ENCODE data around the gene ECT2L.

Gene ECT2L

GRCh38 chr6:138805016-138805765 lies 9.3 kb downstream of the ECT2L start:
- Histone ChIP-seq H3K4me3 (ENCODE audit: low read depth in 1 of 2, low read length in 2 of 2) (no peak overlapping the region), H3K9me3 (ENCODE audit: control insufficient read depth in 1 of 2, low read length in 2 of 2) (no peaks in the 10 kb centered on the region), H3K27me3 (ENCODE audit: control insufficient read depth in 1 of 2, insufficient read depth in 2 of 2, low read length in 2 of 2) (no peaks in the 10 kb centered on the region), H3K27ac (ENCODE audit: low read depth, low read length) (no peak overlapping the region), H3K4me1 (ENCODE audit: control insufficient read depth in 1 of 2, insufficient read depth in 2 of 2, low read length in 2 of 2) (no peaks in the 10 kb centered on the region), H3K36me3 (ENCODE audit: control insufficient read depth in 1 of 2, insufficient read depth in 2 of 2, low read length in 2 of 2) (no peaks in the 10 kb centered on the region), H3K9ac (ENCODE audit: low read depth in 1 of 2, low read length in 2 of 2) (no peak overlapping the region)

GRCh38 chr6:138806889-138807288 lies 11.0 kb downstream of the ECT2L start:
- Histone ChIP-seq H3K4me1 (ENCODE audit: control insufficient read depth in 1 of 2, insufficient read depth in 2 of 2, low read length in 2 of 2) (no peaks in the 10 kb centered on the region), H3K4me3 (ENCODE audit: low read depth in 1 of 2, low read length in 2 of 2) (no peak overlapping the region), H3K27me3 (ENCODE audit: control insufficient read depth in 1 of 2, insufficient read depth in 2 of 2, low read length in 2 of 2) (no peaks in the 10 kb centered on the region), H3K9ac (ENCODE audit: low read depth in 1 of 2, low read length in 2 of 2) (no peak overlapping the region), H3K27ac (ENCODE audit: low read depth, low read length) (no peak overlapping the region), H3K9me3 (ENCODE audit: control insufficient read depth in 1 of 2, low read length in 2 of 2) (no peaks in the 10 kb centered on the region), H3K36me3 (ENCODE audit: control insufficient read depth in 1 of 2, insufficient read depth in 2 of 2, low read length in 2 of 2) (no peaks in the 10 kb centered on the region)

- Histone ChIP-seq H3K4me1 (ENCODE audit: control insufficient read depth in 1 of 2, insufficient read depth in 2 of 2, low read length in 2 of 2) (peaks cover 0 to 8% of the 10 kb centered on the region in 2 donors), H3K36me3 (ENCODE audit: control insufficient read depth in 1 of 2, insufficient read depth in 2 of 2, low read length in 2 of 2) (no peaks in the 10 kb centered on the region), H3K27ac (ENCODE audit: low read depth, low read length) (no peak overlapping the region), H3K4me3 (ENCODE audit: low read depth in 1 of 2, low read length in 2 of 2) (no peak overlapping the region), H3K9me3 (ENCODE audit: control insufficient read depth in 1 of 2, low read length in 2 of 2) (no peaks in the 10 kb centered on the region), H3K27me3 (ENCODE audit: control insufficient read depth in 1 of 2, insufficient read depth in 2 of 2, low read length in 2 of 2) (no peaks in the 10 kb centered on the region), H3K9ac (ENCODE audit: low read depth in 1 of 2, low read length in 2 of 2) (no peak overlapping the region)
Observed at GRCh38 chr6:138809677-138810076, 13.8 kb downstream of the ECT2L start.

- Histone ChIP-seq H3K4me1 (ENCODE audit: control insufficient read depth in 1 of 2, insufficient read depth in 2 of 2, low read length in 2 of 2) (peaks cover 0 to 8% of the 10 kb centered on the region in 2 donors), H3K27ac (ENCODE audit: low read depth, low read length) (no peak overlapping the region), H3K27me3 (ENCODE audit: control insufficient read depth in 1 of 2, insufficient read depth in 2 of 2, low read length in 2 of 2) (no peaks in the 10 kb centered on the region), H3K4me3 (ENCODE audit: low read depth in 1 of 2, low read length in 2 of 2) (no peak overlapping the region), H3K9ac (ENCODE audit: low read depth in 1 of 2, low read length in 2 of 2) (no peak overlapping the region), H3K36me3 (ENCODE audit: control insufficient read depth in 1 of 2, insufficient read depth in 2 of 2, low read length in 2 of 2) (no peaks in the 10 kb centered on the region), H3K9me3 (ENCODE audit: control insufficient read depth in 1 of 2, low read length in 2 of 2) (no peaks in the 10 kb centered on the region)
Observed at GRCh38 chr6:138811866-138812265, 16.0 kb downstream of the ECT2L start.

- Histone ChIP-seq H3K9ac (ENCODE audit: low read depth in 1 of 2, low read length in 2 of 2) (no peak overlapping the region), H3K4me3 (ENCODE audit: low read depth in 1 of 2, low read length in 2 of 2) (no peak overlapping the region), H3K9me3 (ENCODE audit: control insufficient read depth in 1 of 2, low read length in 2 of 2) (no peaks in the 10 kb centered on the region), H3K36me3 (ENCODE audit: control insufficient read depth in 1 of 2, insufficient read depth in 2 of 2, low read length in 2 of 2) (no peaks in the 10 kb centered on the region), H3K4me1 (ENCODE audit: control insufficient read depth in 1 of 2, insufficient read depth in 2 of 2, low read length in 2 of 2) (peaks cover 11 to 21% of the 10 kb centered on the region in 2 donors), H3K27ac (ENCODE audit: low read depth, low read length) (no peak overlapping the region), H3K27me3 (ENCODE audit: control insufficient read depth in 1 of 2, insufficient read depth in 2 of 2, low read length in 2 of 2) (no peaks in the 10 kb centered on the region)
Observed at GRCh38 chr6:138814179-138814834, 18.4 kb downstream of the ECT2L start.

- Histone ChIP-seq H3K9ac (ENCODE audit: low read depth in 1 of 2, low read length in 2 of 2) (no peak overlapping the region), H3K4me1 (ENCODE audit: control insufficient read depth in 1 of 2, insufficient read depth in 2 of 2, low read length in 2 of 2) (peaks cover 11 to 21% of the 10 kb centered on the region in 2 donors), H3K9me3 (ENCODE audit: control insufficient read depth in 1 of 2, low read length in 2 of 2) (no peaks in the 10 kb centered on the region), H3K36me3 (ENCODE audit: control insufficient read depth in 1 of 2, insufficient read depth in 2 of 2, low read length in 2 of 2) (no peaks in the 10 kb centered on the region), H3K27me3 (ENCODE audit: control insufficient read depth in 1 of 2, insufficient read depth in 2 of 2, low read length in 2 of 2) (no peaks in the 10 kb centered on the region), H3K27ac (ENCODE audit: low read depth, low read length) (no peak overlapping the region), H3K4me3 (ENCODE audit: low read depth in 1 of 2, low read length in 2 of 2) (no peak overlapping the region)
Observed at GRCh38 chr6:138815221-138815620, 19.3 kb downstream of the ECT2L start.

- no peak overlapping the region for H3K9ac ChIP-seq (ENCODE audit: low read depth in 1 of 2, low read length in 2 of 2)
- H3K4me3 ChIP-seq (ENCODE audit: low read depth in 1 of 2, low read length in 2 of 2), result no peak overlapping the region
- no peaks in the 10 kb centered on the region for H3K36me3 ChIP-seq (ENCODE audit: control insufficient read depth in 1 of 2, insufficient read depth in 2 of 2, low read length in 2 of 2)
- H3K27ac ChIP-seq (ENCODE audit: low read depth, low read length), result no peak overlapping the region
- H3K27me3 ChIP-seq (ENCODE audit: control insufficient read depth in 1 of 2, insufficient read depth in 2 of 2, low read length in 2 of 2), result no peaks in the 10 kb centered on the region
- no peaks in the 10 kb centered on the region for H3K9me3 ChIP-seq (ENCODE audit: control insufficient read depth in 1 of 2, low read length in 2 of 2)
- H3K4me1 ChIP-seq (ENCODE audit: control insufficient read depth in 1 of 2, insufficient read depth in 2 of 2, low read length in 2 of 2), result peaks cover 11 to 21% of the 10 kb centered on the region in 2 donors
Observed at GRCh38 chr6:138815797-138816528, 20.1 kb downstream of the ECT2L start.

- Histone ChIP-seq H3K27me3 (ENCODE audit: control insufficient read depth in 1 of 2, insufficient read depth in 2 of 2, low read length in 2 of 2) (no peaks in the 10 kb centered on the region), H3K4me3 (ENCODE audit: low read depth in 1 of 2, low read length in 2 of 2) (peak overlapping the region in 1 of 2 donors; percentile 9), H3K4me1 (ENCODE audit: control insufficient read depth in 1 of 2, insufficient read depth in 2 of 2, low read length in 2 of 2) (peaks cover 11 to 21% of the 10 kb centered on the region in 2 donors), H3K9ac (ENCODE audit: low read depth in 1 of 2, low read length in 2 of 2) (peak overlapping the region; percentile 20 to 26), H3K9me3 (ENCODE audit: control insufficient read depth in 1 of 2, low read length in 2 of 2) (no peaks in the 10 kb centered on the region), H3K36me3 (ENCODE audit: control insufficient read depth in 1 of 2, insufficient read depth in 2 of 2, low read length in 2 of 2) (no peaks in the 10 kb centered on the region), H3K27ac (ENCODE audit: low read depth, low read length) (no peak overlapping the region)
Observed at GRCh38 chr6:138817799-138818198, 21.9 kb downstream of the ECT2L start.

GRCh38 chr6:138818496-138819194 lies 22.8 kb downstream of the ECT2L start:
- Histone ChIP-seq H3K9me3 (ENCODE audit: control insufficient read depth in 1 of 2, low read length in 2 of 2) (no peaks in the 10 kb centered on the region), H3K36me3 (ENCODE audit: control insufficient read depth in 1 of 2, insufficient read depth in 2 of 2, low read length in 2 of 2) (no peaks in the 10 kb centered on the region), H3K27ac (ENCODE audit: low read depth, low read length) (no peak overlapping the region), H3K4me3 (ENCODE audit: low read depth in 1 of 2, low read length in 2 of 2) (peak overlapping the region in 1 of 2 donors; percentile 9), H3K9ac (ENCODE audit: low read depth in 1 of 2, low read length in 2 of 2) (peak overlapping the region in 1 of 2 donors; percentile 20), H3K4me1 (ENCODE audit: control insufficient read depth in 1 of 2, insufficient read depth in 2 of 2, low read length in 2 of 2) (peaks cover 11 to 19% of the 10 kb centered on the region in 2 donors), H3K27me3 (ENCODE audit: control insufficient read depth in 1 of 2, insufficient read depth in 2 of 2, low read length in 2 of 2) (no peaks in the 10 kb centered on the region)
